Colonic mucosa (tissue), 4 donors: ENCODE data around the gene ADCY9. TPM values are rescaled to one million over a fixed set of nuclear protein-coding genes. Genes with fewer than 3 reads are reported as not detected.

Source experiments
- DNase-seq: peaks from one replicate; pipeline ENCODE4 v3.0.0-alpha.2; 2020
- H3K27ac ChIP-seq: fragments of 200-600 bp; one replicate; pipeline ENCODE4 v1.8.0; 2021
- H3K27me3 ChIP-seq: fragments of 200-600 bp; one replicate; pipeline ENCODE4 v1.8.0; 2021
- H3K36me3 ChIP-seq: fragments of 200-600 bp; one replicate; pipeline ENCODE4 v1.8.0; 2021
- H3K4me1 ChIP-seq: fragments of 200-600 bp; one replicate; pipeline ENCODE4 v1.8.0; 2021; ENCODE audit warnings: mild to moderate bottlenecking
- H3K4me3 ChIP-seq: fragments of 200-600 bp; one replicate; pipeline ENCODE4 v1.8.0; 2021
- H3K9ac ChIP-seq, 2 donors: one replicate each; pipeline ENCODE4 v1.7.0; 2013; ENCODE audit warnings: control low read depth in 2 of 2, low read depth in 2 of 2, low read length in 2 of 2
- H3K9me3 ChIP-seq: fragments of 200-600 bp; one replicate; pipeline ENCODE4 v1.8.0; 2021
- CTCF ChIP-seq: fragments of 200-600 bp; IDR thresholded peaks from one replicate; pipeline ENCODE4 v1.8.0; 2022; ENCODE audit warnings: antibody characterized with exemption, mild to moderate bottlenecking
- intact Hi-C: fragments of 100-400 bp; cut with DNase I; formaldehyde crosslinking; loops from one replicate; pipeline ENCODE4 v1.14.1; 2022
- total RNA-seq, 2 donors: library from RNA; stranded (reverse); fragmentation: NEBNext Ultra II Directional in 1 of 2; extraction: Animal tissue kit (Norgen Biotek cat#: 25700) in 1 of 2; gene quantifications; one replicate each; pipeline ENCODE4 v1.2.1, GENCODE V29; 2021
- donor health status: healthy.
- donor health status: DM: no; HTN: no; CAD: no.
- donor health status: DM: no; HTN: no; CAD: no.

The ADCY9 gene
- total RNA-seq, 2 donors from 2014 or later, result 23.8 to 25.6 TPM

GRCh38 chr16:4060009-4060408 is 56.2 kb downstream of the ADCY9 start:
- Histone ChIP-seq H3K9ac (no peak overlapping the region), H3K9me3 (no peaks in the 10 kb centered on the region), H3K27ac (no peak overlapping the region), H3K36me3 (no peaks in the 10 kb centered on the region), H3K4me1 (no peaks in the 10 kb centered on the region), H3K4me3 (no peak overlapping the region), H3K27me3 (no peaks in the 10 kb centered on the region)
- TF ChIP-seq CTCF, result no peak
- peak; percentile 16 for DNase-seq
- intact Hi-C loops, result no loop called here

- no peak for TF ChIP-seq CTCF
- H3K36me3 ChIP-seq, result no peaks in the 10 kb centered on the region
- H3K27ac ChIP-seq, result no peak overlapping the region
- no peaks in the 10 kb centered on the region for H3K27me3 ChIP-seq
- no peaks in the 10 kb centered on the region for H3K9me3 ChIP-seq
- no peak overlapping the region for H3K9ac ChIP-seq
- intact Hi-C loops, result no loop called here
- no peak for DNase-seq
- H3K4me1 ChIP-seq, result no peaks in the 10 kb centered on the region
- H3K4me3 ChIP-seq, result no peak overlapping the region
These were observed 57.9 kb downstream of the ADCY9 start for GRCh38 chr16:4058386-4058785.

GRCh38 chr16:4057439-4057877 is 58.8 kb downstream of the ADCY9 start:
- Histone ChIP-seq H3K27me3 (no peaks in the 10 kb centered on the region), H3K4me1 (no peaks in the 10 kb centered on the region), H3K9me3 (no peaks in the 10 kb centered on the region), H3K27ac (no peak overlapping the region), H3K9ac (no peak overlapping the region), H3K4me3 (no peak overlapping the region), H3K36me3 (no peaks in the 10 kb centered on the region)
- TF ChIP-seq CTCF, result no peak
- intact Hi-C loops, result no loop called here
- no peak for DNase-seq

- Histone ChIP-seq H3K9ac (no peak overlapping the region), H3K27ac (no peak overlapping the region), H3K4me1 (no peaks in the 10 kb centered on the region), H3K27me3 (no peaks in the 10 kb centered on the region), H3K9me3 (no peaks in the 10 kb centered on the region), H3K4me3 (no peak overlapping the region), H3K36me3 (no peaks in the 10 kb centered on the region)
- peak; percentile 9 for DNase-seq
- no peak for TF ChIP-seq CTCF
- intact Hi-C loops, result no loop called here
These were observed 59.8 kb downstream of the ADCY9 start for GRCh38 chr16:4056161-4057105.

GRCh38 chr16:4055748-4056147 is 60.5 kb downstream of the ADCY9 start:
- no peaks in the 10 kb centered on the region for H3K27me3 ChIP-seq
- intact Hi-C loops, result no loop called here
- no peaks in the 10 kb centered on the region for H3K9me3 ChIP-seq
- no peak overlapping the region for H3K4me3 ChIP-seq
- no peak for DNase-seq
- no peak overlapping the region for H3K9ac ChIP-seq
- no peaks in the 10 kb centered on the region for H3K36me3 ChIP-seq
- H3K27ac ChIP-seq, result no peak overlapping the region
- no peak for TF ChIP-seq CTCF
- H3K4me1 ChIP-seq, result no peaks in the 10 kb centered on the region
